Stimulated activated CD8-positive, alpha-beta memory T cell treated with anti-CD3 and anti-CD28 coated beads, Interleukin-15, amount 100 ng/mL, for 4 hours (primary cell): Measurements from ENCODE around the gene IZUMO2.
"Not testable (repeated sequence)": the region's sequence is repeated elsewhere in the genome, so short reads cannot be mapped to it uniquely, and the experiment has no call there.

Source experiments
- DNase-seq, 2 donors: peaks; one replicate each; pipeline ENCODE4 v3.0.0-alpha.2; 2020; ENCODE audit warnings: low read depth in 2 of 2

IZUMO2 gene

GRCh38 chr19:50184196-50184595, 21.1 kb upstream of the IZUMO2 start:
- no peak for DNase-seq

DNA sequence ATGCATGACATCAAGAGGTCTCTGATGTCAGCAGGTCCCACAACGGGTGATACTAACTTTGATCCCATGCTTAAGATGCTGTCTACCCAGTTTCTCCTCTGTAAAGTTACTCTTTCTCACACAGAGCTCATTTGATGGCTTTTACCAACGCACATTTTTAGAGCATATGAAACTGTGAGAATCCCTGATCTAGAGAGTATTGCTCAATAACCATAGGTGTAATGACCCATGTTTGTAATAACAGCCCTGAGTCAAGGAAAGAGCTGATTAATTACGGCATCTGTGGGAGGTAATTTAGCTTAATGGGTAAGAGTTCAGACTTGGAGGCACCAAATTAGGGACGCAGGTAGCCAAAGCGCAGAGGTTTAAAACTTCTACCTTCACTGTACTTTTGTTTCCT, 18.0 kb upstream of the IZUMO2 start:
- DNase-seq = no peak

GRCh38 chr19:50178859-50179537, 15.9 kb upstream of the IZUMO2 start:
- no peak for DNase-seq

DNA sequence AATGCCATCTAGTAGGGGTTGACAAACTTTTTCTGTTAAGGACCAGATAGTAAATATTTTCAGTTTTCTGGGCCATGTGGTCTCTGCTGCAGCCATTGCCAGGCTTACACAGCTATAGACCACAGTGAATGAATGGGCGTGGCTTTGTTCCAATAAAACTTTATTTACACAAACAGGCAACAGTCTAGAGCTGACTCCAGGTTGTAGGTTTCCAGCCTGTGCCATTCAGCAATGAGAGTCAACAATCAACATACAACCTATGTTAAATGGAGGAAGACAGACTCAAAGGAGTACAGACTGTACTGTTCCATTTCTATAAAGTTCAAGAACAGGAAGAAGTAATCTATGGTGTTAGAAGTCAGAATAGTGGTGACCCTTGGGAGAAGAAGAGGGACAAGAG, 15.2 kb upstream of the IZUMO2 start:
- no peak for DNase-seq

DNA sequence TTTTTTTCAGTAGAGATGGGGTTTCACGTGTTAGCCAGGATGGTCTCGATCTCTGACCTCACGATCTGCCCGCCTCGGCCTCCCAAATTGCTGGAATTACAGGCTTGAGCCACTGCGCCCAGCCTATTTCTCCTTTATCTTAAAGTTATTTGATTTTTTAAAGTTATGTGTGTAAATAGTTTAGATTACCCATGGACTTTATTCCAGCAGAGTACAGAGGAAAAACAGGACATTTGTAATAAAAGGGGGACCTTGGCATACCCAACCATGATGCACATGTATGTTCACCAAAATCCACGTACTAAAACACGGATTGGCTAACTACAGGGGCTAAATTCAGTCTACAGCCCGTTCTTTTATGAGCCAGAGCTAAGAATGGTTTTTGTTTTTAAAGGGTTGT, 13.7 kb upstream of the IZUMO2 start:
- DNase-seq = no peak

DNA sequence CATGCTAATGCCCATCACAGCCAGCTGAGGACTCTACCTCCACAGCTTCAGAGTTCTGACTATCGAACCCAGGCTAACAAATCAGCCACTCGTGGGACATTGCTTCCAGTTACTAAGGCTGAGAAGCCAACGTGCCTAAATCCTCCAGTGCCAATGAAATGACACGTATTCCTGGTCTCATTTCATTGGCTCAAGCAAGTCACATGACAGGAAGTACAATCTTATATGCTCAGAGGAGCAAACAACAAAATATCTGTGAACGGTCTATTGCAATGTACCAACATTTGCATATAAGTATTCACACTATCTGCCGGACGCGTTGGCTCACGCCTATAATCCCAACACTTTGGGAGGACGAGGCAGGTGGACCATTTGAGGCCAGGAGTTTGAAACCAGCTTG, 12.8 kb upstream of the IZUMO2 start:
- no peak for DNase-seq

DNA sequence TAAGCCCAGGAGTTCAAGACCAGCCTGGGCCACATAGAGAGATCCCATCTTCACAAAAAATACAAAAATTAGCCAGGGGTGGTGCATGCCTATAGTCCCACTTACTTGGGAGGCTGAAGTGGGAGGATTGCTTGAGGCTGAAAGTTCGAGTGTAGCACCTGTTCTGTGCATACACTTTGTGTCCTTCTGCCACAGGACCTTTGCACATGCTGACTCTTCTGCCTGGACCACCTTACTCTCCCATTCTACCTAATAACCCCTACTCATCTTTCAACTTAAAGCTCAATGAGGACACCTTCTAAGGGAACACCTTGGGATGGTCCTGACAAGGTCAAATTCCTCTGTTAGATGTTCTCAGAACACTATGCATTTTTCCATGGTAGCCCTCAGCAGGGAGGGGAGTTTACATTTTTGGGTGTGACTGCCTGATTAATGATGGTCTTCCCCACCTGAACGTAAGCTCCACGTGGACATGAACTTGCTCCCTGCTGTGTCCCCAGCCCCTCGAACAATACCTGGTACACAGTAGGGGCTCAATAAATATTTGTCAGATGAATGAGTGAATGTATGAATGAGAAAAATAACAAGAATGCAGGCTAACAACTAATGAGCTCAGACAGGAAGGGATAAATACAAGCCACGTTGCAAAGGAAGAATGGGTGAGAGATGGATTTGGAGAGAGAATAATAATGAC, 11.2 kb upstream of the IZUMO2 start:
- no peak for DNase-seq

GRCh38 chr19:50173127-50173526, 10.0 kb upstream of the IZUMO2 start:
- no peak for DNase-seq

GRCh38 chr19:50172726-50173125, 9.6 kb upstream of the IZUMO2 start:
- no peak for DNase-seq

DNA sequence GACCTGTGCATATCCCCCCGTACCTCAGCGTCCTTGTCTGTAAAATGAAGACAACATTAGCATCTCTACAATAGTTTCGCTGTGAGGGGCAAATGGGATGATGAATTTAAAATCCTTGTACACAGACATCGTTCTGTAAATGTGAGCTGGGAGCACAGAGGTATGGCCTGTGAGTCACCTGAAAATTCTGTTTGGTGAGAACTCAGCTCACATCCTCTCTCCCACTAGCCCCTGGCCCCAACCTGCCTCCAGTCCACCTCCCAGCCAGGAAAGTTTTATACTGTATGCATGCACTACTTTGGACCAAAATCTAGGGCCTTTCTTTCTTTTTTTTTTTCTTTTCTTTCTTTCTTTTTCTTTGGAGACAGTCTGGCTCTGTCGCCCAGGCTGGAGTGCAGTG, 8.7 kb upstream of the IZUMO2 start:
- DNase-seq = no peak

DNA sequence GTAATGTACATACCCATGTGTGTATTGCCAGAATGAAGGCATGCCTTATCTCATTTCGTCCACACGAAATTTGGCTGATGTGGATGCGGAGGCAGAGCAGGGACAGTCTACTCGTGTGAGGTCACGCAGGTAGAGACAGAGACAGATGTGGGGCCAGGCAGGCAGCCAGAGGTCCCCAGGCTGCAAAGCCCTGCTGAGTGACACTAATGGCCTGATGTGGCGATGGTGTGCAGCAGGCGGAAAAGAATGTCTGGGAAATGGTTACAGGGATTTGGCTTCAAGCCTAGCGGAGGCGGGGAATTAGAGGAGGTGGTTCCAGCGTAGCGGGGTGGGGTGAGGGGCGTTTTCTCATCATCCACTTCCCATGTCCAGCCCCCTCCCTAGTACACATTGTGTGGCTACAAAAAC, 4.2 kb upstream of the IZUMO2 start:
- no peak for DNase-seq

GRCh38 chr19:50159078-50159477, 4.0 kb downstream of the IZUMO2 start:
- no peak for DNase-seq

GRCh38 chr19:50158577-50158976, 4.5 kb downstream of the IZUMO2 start:
- no peak for DNase-seq

GRCh38 chr19:50155520-50156109, 7.5 kb downstream of the IZUMO2 start:
- no peak for DNase-seq

DNA sequence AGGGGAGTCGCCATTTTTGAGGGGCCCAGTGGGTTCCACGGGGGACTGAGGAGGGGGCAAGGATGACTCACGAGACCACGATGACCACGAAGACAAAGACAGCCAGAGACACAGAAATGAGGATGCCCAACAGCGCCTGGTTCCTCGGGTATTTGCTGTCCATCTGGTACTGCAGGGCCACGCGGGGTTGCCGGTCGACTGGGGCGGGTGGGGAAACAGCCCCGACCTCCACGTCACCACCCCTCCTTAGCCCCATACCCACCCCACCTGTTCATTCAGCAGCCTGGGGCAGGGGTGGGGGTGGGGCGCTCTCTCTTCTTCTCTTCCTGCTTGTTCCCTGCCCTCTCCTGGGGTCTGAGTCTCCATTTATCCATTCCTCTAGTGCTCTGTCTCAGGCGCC, 8.6 kb downstream of the IZUMO2 start:
- DNase-seq = no peak

- DNase-seq = no peak
These were observed 10.5 kb downstream of the IZUMO2 start for GRCh38 chr19:50152578-50152977.

DNA sequence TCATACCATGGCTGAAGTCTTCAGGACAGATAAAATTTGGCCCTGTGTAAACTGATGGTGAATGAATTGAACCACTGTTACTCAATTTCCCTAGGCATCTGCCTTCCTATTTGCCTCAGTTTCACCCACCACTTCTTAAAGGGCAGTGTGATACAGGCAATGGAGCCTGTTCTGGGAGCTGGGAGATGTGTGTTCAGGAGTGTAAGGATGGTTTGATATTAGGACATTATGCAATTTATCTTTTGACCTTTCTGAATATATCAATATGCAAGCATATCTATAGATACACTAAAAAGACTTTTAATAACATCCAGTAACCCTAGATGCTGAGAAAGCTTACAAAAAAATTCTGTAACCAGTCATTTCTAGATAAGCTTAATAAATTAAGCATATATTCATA, 14.6 kb downstream of the IZUMO2 start:
- no peak for DNase-seq

- DNase-seq = peak; percentile 42 to 45
These were observed 15.3 kb downstream of the IZUMO2 start for GRCh38 chr19:50147462-50148423.

DNA sequence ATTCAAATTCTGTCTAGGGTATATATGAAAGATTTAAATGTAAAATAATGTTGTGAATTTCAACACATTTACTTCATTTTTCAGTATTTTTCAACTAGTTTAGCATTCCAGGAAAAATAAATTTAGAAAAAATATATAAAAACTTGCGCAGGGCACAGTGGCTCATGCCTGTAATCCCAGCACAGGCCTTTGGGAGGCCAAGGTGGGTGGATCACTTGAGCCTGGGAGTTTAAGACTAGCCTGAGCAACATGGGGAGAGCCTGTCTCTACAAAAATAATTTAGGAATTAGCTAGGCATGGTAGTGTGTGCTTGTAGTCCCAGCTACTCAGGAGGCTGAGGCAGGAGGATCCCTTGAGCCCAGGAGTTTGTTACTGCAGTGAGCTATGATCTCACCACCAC, 21.2 kb downstream of the IZUMO2 start:
- not testable (repeated sequence) for DNase-seq

DNA sequence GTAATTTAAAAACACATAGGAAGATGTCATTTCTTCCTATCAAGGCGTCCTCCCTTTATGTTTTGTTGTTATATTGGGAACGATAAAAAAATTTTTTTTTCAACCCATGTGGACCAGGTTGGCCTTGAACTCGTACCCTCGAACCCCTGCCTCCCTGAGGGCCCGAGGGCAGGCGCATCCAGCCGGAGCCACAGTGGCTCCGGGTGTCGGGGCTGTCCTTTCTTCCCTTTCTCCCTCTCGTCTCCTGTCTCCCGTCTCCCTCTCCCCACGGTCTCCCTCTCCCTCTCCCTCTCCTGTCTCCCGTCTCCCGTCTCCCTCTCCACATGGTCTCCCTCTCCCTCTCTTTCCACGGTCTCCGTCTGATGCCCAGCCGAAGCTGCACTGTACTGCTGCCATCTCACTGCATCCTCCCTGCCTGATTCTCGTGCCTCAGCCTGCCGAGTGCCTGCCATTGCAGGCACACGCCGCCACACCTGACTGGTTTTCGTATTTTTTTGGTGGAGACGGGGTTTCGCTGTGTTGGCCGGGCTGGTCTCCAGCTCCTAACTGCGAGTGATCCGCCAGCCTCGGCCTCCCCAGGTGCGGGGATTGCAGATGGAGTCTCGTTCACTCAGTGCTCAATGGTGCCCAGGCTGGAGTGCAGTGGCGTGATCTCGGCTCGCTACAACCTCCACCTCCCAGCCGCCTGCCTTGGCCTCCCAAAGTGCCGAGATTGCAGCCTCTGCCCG, 22.8 kb downstream of the IZUMO2 start:
- not testable (repeated sequence) for DNase-seq

DNA sequence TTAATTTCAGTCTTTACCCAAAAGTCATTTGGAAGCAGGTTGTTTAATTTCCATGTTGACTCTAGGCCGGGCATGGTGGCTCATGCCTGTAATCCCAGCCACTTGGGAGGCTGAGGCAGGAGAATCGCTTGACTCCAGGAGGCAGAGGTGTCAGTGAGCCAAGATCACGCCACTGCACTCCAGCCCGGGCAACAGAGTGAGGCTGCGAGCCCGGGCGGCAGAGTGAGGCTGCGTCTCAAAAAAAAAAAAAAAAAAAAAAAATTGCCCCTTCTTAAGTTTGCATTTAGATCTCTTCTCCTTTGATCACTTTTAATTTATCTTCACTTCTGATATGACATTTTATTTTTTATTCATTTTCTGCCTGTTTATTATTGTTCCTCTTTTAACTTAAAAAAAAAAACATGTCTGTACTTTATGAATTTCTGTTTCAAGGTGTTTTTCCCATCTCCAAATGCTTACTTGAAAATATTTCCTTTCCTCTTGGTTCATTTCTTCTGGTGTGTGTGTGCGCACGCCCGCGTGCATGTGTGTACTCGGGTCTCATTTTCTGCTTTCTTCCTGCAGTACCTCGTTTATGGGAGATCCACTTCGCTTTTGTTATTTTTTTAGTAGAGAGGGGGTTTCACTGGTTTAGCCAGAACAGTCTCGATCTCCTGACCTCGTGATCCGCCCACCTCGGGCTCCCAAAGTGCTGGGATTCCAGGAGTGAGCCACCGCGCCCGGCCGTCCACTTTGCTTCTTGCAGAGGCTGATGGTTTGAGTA, 26.3 kb downstream of the IZUMO2 start:
- DNase-seq = not testable (repeated sequence)
